GM21526 (cell line): ENCODE measurements around the gene SDR39U1.

ENCODE experiments used
- ATAC-seq: cut with Tn5 transposase; IDR thresholded peaks from one replicate; pipeline ENCODE4 v1.9.1; 2021; ENCODE audit warnings: moderate library complexity; ENCODE audit not compliant: unreplicated experiment, low FRiP score

SDR39U1 gene

DNA sequence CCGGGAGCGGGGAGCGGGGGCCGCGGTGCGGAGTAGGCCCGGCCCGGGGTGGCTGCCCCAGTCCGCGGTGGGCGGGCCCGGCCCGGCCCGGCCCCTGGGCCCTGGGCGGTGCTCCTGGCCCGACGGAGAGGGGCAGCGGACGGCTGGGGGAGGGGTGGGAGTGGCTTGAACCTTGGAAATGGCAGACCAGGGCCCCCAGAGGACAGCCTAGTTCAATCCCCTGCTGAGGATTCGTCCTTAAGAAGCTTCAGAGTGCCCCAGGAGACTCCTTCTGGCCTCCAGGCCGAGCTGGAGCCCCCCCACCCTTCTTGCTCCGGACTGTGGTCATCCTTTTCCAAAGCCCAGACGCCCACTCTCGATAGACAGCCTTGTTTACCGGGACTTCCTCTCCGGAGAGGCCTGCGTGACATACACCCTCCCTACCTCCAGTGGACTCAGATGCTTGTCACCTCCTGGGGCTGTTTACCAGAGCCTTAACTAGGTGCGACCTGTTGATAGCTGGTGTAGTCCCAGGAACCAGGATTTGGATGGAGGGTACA, 12.4 kb downstream of the SDR39U1 start:
- peak; percentile 56 for ATAC-seq

DNA sequence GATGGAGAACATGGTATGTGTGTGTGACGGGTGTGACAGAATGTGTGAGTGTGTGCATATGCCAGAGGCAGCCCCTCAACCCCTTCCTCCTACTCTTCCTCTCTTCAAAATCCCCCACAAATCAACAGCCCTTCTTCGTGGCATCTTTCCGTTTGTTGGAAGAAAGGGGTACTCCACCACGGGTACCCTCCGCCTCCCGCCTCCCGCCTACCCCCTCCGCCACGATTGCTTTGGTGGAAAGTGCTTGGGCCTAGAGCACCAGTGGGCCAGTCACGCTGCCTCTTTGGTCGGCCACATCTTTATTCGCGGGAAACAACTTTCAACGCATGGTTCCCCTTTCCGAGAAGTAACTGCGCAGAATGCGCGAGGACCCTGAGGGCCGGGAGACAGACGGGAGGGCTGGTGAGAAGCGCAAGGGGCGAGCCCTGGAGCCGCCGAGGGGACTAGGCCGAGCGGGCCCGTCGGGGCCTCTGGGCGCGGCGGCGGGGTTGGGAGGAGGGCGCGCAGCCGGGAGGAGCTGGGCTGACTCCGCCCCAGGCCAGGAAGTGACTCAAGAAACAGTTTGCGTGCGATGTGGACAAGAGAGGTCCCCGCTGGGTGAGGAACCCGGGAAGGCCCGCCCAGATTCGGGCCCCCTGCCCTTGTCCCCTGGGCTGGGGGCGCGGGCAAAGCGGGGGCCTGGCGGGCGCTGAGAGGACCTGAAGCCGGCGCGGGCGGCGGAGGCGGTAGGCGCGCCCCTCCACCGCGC, 13.0 kb downstream of the SDR39U1 start, which contains the start of the genes CBLN3 and KHNYN:
Gene CBLN3, minus strand, starts transcription at position 274 of the 748 bp plus-strand sequence. CDS start 614 bp downstream, outside the sequence.
Gene KHNYN, plus strand, starts transcription at position 560 of the 748 bp plus-strand sequence. CDS start 777 bp downstream, outside the sequence.
- ATAC-seq, result peak; percentile 85

DNA sequence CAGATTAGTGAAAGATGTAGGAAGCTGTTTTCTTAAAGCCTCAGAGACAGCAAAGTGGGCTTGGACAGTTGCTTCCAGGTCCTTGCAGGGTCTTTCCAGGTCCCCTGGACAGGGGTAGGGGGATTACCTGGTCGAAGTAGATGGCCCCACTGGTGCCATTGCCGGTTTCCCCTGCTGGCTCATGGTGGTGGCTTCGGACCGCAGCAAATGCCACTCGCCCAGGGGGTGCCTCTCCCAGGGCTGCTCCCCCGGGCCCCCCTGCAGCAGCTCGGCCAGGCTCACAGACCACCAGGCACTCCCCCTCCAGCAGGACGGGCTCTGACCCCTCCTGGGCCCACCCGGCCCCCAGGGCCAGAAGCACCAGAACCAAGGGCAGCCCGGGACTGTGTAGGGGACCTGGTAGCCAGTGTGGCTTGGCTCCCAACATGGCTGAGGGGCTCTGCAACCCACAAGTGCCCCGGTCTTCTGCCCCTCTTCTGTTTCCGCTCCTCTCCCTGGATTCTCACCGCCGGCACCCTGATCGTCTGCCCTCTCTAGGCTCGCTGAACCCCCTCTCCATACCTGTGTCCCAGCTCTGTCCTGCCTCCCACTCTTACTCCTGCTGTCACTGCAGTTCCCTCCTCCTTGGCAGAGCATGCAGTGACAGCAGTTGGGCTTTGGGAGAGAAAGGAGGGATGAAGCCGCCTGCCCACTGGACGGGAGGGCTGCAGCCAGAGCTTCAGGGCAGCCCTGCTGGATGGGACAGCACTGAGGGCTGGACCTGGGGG, 13.8 kb downstream of the SDR39U1 start:
- ATAC-seq, result no peak

DNA sequence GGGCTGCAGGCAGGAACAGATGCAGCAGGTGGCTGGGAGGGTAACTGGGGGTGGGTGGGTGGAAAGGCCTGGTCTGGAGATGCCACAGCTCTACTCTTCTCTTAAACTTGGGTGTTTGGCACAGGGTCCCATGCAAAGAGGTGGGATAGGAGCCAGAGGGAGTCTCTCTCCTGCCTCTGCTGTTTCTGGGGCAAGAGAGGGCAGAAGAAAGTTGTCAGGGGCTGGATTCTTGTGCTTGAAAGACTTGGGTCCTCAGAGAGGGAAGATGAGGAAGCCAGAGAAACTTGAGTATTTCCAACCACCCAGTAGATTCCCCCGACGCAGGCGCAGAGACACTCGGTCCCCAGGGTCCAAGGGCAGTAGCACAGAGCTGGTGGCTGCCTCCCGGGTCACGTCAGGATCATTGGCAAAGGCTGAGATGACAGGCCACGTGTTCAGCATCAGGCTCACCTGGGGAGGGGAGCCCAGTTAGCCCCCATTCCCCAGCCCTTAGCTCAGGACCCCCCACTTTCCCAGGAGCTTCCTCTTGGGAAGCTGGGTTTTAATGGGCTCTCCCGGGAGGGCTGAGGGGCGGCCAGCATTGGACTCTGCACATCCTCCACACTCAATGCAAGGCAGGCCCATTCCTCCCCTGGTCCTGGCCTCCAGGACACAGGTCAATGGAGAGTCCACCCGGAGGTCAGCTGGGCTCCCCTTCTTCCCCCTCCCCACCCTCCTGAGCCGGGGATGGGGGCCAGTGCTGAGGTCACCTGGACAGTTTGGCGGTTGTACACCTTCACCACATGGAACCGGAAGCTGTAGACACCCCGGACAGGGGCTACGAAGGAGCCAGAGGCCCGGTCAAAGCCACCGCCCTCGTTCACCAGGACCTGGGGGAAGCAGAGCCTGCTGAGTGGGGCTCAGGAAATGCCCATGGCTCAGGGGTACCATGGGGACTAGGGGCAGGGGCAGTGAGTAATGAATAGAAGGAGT, 14.8 kb downstream of the SDR39U1 start:
- no peak for ATAC-seq

DNA sequence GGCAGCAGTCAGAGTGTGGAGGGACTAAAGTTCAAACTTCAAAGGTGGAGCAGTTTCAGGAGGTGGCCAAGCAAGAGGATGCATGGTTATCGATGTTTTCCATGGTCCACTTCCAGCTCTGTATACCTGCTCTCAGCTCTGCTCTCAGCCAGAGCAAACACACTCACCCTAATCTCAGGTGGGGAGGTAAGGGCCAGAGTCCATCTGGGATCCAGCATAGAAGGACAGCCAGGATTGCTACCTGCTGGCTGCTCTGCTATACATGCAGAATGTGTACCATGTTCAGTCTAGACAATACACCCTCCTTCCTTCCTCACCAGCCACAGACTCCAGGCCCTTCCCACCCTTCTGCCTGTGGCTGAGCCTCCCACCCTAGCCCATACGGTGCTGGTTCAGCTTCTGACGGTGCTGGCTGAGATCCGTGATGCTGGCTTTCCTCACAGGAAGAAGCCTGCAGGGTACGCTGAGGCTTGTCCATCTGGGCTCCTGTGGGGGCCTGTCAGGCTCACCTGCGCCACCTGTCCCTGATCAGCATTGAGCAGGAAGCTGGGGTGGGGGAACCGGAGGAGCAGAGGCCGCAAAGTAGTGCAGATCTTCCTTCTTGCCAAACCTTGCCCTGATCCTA, 15.6 kb downstream of the SDR39U1 start:
- ATAC-seq, result no peak

DNA sequence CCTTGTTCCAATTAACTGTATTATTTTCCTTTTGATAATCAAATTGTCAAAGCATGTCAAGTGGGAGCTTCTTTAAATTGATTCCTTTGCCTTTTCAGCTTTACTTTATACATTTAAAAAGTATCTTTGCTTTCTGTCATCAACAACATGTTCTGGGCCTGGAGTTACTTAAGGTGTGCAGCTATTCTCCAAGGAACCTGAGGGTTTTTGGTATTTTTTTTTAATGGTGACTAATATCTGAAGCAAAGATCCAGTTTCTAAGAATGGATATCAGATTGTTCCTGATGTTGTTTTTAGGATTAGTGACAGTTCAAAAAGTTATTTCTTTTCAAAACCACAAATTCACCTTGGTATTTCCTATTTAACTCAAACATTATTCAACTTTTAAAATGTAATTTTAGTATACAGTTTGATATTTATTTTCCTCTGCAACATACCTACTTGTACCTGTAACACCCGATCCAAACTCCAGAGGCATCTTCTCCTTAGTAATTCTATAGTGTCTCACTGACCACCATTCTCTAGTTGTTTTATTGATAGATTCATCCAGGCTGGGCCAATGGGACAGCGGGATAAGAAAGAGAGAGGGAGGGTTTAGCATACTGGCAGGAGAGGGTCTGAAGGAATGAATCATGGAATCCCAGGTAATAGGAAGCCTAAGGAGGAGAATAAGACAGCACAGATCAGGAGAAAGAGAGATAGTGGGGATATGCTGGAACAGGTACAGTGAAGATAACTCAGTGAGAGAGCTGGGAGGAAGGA, 16.2 kb downstream of the SDR39U1 start:
- no peak for ATAC-seq

DNA sequence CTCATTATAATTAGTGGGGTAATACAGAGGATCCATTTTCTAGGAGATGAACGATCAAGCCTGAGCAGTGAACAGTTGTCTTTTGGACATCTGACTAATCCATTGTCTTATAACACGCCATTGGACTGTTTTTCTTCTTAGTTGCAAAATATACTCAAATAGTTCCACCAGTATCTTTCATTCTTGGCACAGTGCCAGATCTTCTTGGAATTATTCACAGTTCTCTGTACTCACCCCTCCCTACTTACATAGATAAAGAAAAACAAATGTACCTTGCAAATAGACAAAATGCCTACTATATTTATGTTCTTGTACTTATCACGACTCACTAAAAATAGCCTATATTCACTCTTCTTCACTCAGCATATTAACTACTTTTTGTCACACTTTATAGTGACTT, 16.9 kb downstream of the SDR39U1 start:
- ATAC-seq, result no peak

DNA sequence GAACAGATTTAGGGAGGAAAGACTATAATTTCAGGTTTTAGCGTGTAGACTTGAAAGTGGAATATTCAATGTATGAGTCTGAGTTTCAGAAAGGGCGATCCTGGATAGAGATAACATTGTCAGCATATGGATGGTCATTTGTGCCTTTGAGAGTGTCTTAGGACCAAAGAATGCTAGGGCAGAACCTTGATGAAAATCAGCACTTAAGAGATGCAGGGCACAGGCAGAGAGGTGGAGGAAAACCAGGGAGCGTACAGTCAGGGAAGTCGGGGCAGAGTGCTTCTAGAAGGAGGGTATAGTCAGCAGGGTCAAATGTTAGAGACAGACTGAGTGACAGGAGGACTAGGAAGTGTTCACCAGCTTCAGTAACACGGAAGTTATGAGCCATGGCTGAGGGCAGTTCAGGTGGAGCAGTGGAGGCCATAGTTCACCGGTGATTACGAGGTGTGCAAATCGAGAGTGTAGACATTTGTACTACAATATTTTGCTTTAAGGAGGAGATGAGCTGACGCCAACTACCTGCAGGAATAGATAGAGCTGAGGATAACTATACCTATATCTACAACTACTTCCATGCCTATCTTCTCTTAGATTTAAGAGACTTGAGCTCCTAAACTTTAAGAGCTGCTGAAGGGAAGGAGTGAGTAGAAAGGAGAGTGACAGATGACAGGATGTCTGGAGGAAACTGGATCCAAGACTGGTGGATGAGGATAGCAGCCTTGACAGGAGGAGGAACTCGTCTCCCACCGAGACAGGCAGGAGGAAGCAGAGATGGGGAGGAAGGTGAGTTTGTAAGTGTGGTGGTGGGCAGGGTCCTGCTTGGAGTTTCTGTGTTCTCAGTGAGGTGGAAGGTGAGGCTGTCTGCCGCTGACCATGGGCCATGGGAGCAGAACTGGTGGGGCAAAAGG, 19.6 kb downstream of the SDR39U1 start:
- ATAC-seq, result no peak

DNA sequence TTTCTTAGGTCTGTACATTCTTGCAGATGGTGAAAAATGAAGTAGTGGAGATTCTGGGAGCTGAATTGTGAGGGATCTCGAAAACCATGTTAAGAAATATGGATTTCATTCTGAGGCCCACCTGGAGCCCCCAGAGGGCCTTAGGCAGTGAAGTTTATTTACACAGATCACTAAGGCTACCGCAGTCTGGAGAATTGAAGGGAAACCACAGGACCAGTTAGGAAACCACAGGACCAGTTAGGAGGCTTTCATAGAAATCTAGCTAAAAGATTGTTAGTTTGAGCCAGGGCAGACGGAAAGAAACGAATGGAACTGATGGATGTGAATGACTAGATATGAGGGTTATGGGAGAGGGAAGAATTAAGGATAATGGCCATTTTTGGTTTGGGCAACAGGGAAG, 20.3 kb downstream of the SDR39U1 start:
- ATAC-seq, result no peak

DNA sequence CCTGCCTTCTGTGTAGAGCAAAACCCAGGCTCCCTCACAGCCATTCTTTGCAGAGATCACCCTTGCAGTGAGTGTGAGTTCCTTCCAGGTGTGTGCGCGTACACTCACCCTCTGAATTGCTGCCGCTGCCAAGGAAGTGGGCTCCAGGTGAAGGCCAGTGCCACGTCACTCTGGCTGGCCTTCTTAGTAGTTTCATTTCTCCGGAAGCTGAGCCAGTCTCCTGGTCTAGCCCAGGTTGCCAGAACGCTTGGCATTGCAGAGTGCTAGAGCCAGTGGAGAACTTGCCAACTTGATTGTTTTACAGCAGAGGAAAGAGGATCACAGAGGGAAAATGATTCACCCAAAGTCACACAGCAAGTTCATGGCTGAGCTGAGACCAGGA, 24.1 kb downstream of the SDR39U1 start:
- no peak for ATAC-seq

DNA sequence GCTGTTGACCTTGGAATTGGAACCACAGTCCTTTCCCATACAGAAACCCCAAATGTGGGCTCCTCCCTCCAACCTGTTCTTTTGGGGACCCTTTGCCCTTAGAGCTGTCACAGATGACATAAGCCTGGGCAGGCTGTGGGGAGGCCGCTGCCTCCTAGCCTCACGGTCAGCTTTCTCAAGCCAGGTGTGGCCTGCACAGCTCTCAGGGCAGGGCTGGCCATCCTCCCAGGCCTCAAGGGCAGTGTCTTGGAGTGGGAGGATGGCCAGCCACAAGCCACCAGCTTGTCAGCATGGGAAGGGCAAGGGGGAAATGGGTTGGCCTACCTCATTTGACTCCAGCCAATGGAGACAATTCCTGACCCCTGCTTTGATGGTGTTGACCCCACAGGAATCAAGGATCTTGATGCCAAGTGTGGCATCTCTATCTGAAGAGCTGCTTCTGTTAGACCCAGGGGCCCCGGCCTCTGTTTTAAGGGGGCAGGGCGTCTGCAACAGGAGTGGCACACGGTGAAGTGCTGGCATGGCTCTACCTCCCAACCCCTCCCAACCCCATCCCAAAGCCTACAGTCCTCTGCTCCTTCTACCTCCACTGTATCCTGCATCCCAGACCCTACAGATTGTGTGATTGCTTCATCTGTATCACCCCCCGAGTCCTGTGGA, 24.6 kb downstream of the SDR39U1 start:
- ATAC-seq, result no peak

DNA sequence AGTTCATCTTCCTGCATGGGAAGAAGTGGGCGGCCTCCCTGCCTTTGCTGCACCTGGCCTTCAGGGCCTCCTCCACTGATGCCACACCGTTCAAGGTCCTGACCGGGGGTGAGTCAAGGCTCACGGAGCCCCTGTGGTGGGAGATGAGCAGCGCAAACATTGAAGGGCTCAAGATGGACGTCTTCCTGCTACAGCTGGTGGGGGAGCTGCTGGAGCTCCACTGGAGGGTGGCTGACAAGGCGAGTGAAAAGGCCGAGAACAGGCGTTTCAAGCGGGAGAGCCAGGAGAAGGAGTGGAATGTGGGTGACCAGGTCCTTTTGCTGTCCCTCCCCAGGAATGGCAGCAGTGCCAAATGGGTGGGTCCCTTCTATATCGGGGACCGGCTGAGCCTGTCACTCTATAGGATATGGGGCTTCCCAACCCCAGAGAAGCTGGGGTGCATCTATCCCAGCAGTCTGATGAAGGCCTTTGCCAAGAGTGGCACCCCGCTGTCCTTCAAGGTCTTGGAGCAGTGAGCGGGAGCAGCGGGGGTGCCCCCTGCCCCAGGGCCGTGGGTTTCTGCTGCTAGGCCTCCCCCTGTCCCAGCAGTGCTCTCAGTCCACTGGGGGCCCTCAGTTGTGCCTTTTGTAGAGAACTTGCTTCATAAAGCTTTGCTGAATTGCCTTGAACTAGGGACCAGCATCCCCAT, 25.5 kb downstream of the SDR39U1 start:
- no peak for ATAC-seq

DNA sequence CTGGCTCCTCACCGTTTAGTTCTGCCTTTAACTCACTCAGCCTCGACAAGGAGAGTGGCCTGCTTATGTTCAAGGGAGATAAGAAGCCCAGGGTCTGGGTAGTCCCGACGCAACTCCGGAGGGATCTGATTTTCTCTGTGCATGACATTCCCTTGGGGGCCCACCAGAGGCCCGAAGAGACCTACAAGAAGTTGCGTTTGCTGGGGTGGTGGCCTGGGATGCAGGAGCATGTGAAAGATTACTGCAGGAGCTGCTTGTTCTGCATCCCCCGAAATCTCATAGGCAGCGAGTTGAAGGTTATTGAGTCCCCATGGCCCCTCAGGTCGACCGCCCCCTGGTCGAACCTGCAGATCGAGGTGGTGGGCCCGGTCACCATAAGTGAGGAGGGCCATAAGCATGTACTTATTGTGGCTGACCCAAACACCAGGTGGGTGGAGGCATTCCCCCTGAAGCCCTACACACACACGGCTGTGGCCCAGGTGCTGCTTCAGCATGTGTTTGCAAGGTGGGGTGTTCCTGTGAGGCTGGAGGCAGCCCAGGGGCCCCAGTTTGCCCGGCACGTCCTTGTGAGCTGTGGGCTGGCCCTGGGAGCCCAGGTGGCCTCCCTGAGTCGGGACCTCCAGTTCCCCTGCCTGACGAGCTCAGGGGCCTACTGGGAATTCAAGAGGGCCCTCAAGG, 26.2 kb downstream of the SDR39U1 start:
- no peak for ATAC-seq

DNA sequence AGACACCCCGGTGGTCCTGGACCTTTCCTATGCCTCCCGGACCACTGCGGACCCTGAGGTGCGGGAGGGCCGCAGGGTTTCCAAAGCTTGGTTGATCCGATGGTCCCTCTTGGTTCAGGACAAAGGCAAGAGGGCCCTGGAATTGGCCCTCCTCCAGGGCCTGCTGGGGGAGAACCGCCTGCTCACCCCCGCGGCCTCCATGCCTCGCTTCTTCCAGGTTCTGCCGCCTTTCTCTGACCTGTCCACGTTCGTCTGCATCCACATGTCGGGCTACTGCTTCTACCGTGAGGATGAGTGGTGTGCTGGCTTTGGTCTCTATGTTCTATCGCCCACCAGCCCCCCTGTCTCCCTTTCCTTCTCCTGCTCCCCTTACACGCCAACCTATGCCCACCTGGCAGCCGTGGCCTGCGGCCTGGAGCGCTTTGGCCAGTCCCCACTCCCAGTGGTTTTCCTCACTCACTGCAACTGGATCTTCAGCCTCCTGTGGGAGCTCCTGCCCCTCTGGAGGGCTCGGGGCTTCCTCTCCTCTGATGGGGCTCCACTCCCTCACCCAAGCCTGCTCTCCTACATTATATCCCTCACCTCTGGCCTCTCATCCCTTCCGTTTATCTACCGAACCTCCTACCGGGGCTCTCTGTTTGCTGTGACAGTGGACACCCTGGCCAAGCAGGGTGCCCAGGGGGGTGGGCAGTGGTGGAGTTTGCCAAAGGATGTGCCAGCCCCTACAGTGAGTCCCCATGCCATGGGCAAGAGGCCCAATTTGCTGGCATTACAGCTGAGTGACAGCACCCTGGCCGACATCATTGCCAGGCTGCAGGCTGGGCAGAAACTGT, 26.9 kb downstream of the SDR39U1 start:
- no peak for ATAC-seq

DNA sequence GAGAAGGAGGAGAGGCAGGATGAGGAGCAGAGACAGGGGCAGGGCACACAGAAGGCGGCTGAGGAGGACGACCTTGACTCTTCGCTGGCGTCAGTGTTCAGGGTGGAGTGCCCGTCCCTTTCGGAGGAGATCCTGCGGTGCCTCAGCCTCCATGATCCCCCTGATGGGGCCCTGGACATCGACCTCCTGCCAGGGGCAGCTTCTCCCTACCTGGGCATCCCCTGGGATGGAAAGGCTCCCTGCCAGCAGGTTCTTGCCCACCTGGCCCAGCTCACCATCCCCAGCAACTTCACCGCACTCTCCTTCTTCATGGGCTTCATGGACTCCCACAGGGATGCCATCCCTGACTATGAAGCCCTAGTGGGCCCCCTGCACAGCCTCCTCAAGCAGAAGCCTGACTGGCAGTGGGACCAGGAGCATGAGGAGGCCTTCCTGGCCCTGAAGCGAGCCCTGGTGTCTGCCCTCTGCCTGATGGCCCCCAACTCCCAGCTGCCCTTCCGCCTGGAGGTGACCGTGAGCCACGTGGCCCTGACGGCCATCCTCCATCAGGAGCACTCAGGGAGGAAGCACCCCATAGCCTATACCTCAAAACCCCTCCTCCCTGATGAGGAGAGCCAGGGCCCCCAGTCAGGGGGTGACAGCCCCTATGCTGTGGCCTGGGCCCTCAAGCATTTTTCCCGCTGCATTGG, 27.7 kb downstream of the SDR39U1 start:
- no peak for ATAC-seq
